Measurements from ENCODE around the gene SP9. TPM values are rescaled to one million over a fixed set of nuclear protein-coding genes. Genes with fewer than 3 reads are reported as not detected.

SP9 gene
- total and polyA plus RNA-seq, 9 of the 15 experiments (the other 6 are each of a cell fraction or from before 2014, with no cell fraction given), result 0.04 to 0.23 (median 0.11) TPM; not detected in 3

- H3K4me3 ChIP-seq, result no peak overlapping the region
- no peak overlapping the region for H3K9ac ChIP-seq (ENCODE audit: insufficient read depth in 1 of 2, low read depth in 2 of 2, low read length in 2 of 2)
- H3K27ac ChIP-seq (ENCODE audit: extremely low read depth, low read depth, low read length), result no peak overlapping the region
- no peak overlapping the region for H2AFZ ChIP-seq (ENCODE audit: low read depth, low read length)
- DNase-seq (ENCODE audit: extremely low read depth in 1 of 4, low spot score in 3 of 4) (no peak), FAIRE-seq (no peak), ATAC-seq (no peak)
- in situ Hi-C loops (cut with MboI), result no loop called here
- H3K36me3 ChIP-seq (ENCODE audit: control insufficient read depth, insufficient read depth, low read length), result no peaks in the 10 kb centered on the region
- no peaks in the 10 kb centered on the region for H3K9me1 ChIP-seq (ENCODE audit: control insufficient read depth, insufficient read depth, low read length)
- H3K79me2 ChIP-seq (ENCODE audit: control insufficient read depth, insufficient read depth, low read length), result no peaks in the 10 kb centered on the region
- no peaks in the 10 kb centered on the region for H3K27me3 ChIP-seq (ENCODE audit: control insufficient read depth in 2 of 2, insufficient read depth in 2 of 2, low read length in 2 of 2)
- H3K4me1 ChIP-seq (replicated peaks in 1 of 2; ENCODE audit: control insufficient read depth in 2 of 2, insufficient read depth in 2 of 2, low read length in 2 of 2), result no peaks in the 10 kb centered on the region; a peak in 2 of 5 replicates
- no TSS peak for BruUV-seq (replicated peaks)
- ChIA-PET POLR2A (interaction anchor here (0.8 to 1.0 kb wide), 2 partner anchors 15 kb away, joined by 3 to 4 read pairs; no protein-coding TSS in a partner anchor), CTCF (ENCODE audit: low intra/inter-chr PET ratio) (no interaction called here)
- 91% methylated on average over 1 of the region's 1 CpG for WGBS (ENCODE audit: insufficient coverage, low coverage, missing lambda C conversion rate)
- intact Hi-C loops (cut with micrococcal nuclease), result loop anchor here (5.0 kb wide), 1 partner anchor 194 kb away; no protein-coding TSS in a partner anchor
- H3K9me3 ChIP-seq (replicated peaks; ENCODE audit: control insufficient read depth, insufficient read depth, low read depth, low read length), result no peaks in the 10 kb centered on the region
- no peak overlapping the region for H3K4me2 ChIP-seq (ENCODE audit: insufficient read depth, low read length)
- no peaks in the 10 kb centered on the region for H4K20me1 ChIP-seq (replicated peaks; ENCODE audit: control insufficient read depth, insufficient read depth, low read length)
- TF ChIP-seq FOXK2 (conservative IDR thresholded peaks at IDR 0.05 in 1 of 2, IDR thresholded peaks at IDR 0.05 in 1 of 2; ENCODE audit: low read depth in 2 of 2) (no peak), ZNF764 (CRISPR knock-in tag; IDR thresholded peaks at IDR 0.05; ENCODE audit: low read depth) (no peak), ZNF586 (CRISPR knock-in tag; conservative IDR thresholded peaks at IDR 0.05) (no peak), ZNF57 (CRISPR knock-in tag; IDR thresholded peaks at IDR 0.05) (no peak), ZNF263 (CRISPR knock-in tag; IDR thresholded peaks at IDR 0.05; ENCODE audit: borderline replicate concordance) (no peak), SMARCA5 (IDR thresholded peaks at IDR 0.05) (no peak), TARDBP (IDR thresholded peaks at IDR 0.05) (no peak), ZBTB1 (CRISPR knock-in tag; IDR thresholded peaks at IDR 0.05; ENCODE audit: borderline replicate concordance, low read depth) (no peak), HEY1 (CRISPR knock-in tag; IDR thresholded peaks at IDR 0.05; ENCODE audit: borderline replicate concordance) (no peak), MAFF (IDR thresholded peaks at IDR 0.05; ENCODE audit: low read length) (no peak), ZNF445 (CRISPR knock-in tag; IDR thresholded peaks at IDR 0.05; ENCODE audit: low read depth) (no peak), TGIF2 (CRISPR knock-in tag; IDR thresholded peaks at IDR 0.05) (no peak), ZKSCAN3 (CRISPR knock-in tag; IDR thresholded peaks at IDR 0.05) (no peak), NFYB (IDR thresholded peaks at IDR 0.05; ENCODE audit: extremely low read depth, insufficient read length) (no peak), HNRNPK (IDR thresholded peaks at IDR 0.05; ENCODE audit: low read depth, low read length, poor library complexity, severe bottlenecking) (no peak), HDAC2 (IDR thresholded peaks at IDR 0.05) (no peak), RAD21 (CRISPR knock-in tag; conservative IDR thresholded peaks at IDR 0.05 in 1 of 2, IDR thresholded peaks at IDR 0.05 in 1 of 2) (no peak)
- TF ChIP-seq, protein P1, sequence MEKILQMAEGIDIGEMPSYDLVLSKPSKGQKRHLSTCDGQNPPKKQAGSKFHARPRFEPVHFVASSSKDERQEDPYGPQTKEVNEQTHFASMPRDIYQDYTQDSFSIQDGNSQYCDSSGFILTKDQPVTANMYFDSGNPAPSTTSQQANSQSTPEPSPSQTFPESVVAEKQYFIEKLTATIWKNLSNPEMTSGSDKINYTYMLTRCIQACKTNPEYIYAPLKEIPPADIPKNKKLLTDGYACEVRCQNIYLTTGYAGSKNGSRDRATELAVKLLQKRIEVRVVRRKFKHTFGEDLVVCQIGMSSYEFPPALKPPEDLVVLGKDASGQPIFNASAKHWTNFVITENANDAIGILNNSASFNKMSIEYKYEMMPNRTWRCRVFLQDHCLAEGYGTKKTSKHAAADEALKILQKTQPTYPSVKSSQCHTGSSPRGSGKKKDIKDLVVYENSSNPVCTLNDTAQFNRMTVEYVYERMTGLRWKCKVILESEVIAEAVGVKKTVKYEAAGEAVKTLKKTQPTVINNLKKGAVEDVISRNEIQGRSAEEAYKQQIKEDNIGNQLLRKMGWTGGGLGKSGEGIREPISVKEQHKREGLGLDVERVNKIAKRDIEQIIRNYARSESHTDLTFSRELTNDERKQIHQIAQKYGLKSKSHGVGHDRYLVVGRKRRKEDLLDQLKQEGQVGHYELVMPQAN (IDR thresholded peaks at IDR 0.05; ENCODE audit: borderline replicate concordance), result no peak
Observed at GRCh38 chr2:174353004-174353403, 18.2 kb downstream of the SP9 start.
